ENCODE data around the gene ST8SIA6. TPM values are rescaled to one million over a fixed set of nuclear protein-coding genes. Genes with fewer than 3 reads are reported as not detected.

The ST8SIA6 gene
- total and polyA plus RNA-seq, 2 of the 8 experiments (the other 6 are each of a cell fraction or from before 2014, with no cell fraction given) = 0.70 to 1.1 TPM

DNA sequence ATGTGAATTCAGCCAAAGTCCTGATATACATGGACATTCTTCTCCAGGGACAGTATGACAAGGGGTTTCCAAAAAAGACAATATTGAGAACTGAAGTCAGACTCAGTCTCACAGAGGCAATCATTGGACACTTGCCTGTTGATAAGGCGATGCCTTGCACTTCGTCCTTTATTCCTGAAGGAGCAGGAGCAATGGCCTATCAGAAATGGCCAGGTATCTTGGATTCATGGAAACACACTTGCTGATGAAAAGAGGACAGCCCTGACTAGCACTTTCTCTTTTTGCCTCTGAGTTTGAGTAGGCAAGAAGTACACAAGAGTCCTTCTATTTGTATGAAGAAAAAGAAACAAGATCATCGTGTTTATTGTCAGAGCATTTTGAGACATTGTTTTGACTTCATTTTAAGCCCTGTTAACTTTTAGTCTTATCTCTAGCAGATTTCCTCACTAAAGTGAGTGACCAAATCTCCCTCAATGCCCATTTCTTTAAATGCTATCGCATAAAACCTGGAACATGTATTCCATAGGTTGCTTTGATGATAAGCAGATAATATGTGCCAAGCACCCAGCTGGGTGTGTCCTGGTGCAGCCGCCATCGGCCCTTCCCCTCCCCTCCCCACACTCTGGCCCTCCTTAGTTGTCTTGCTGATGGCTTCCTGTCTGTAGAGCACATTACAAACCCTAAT is 26.6 kb downstream of the ST8SIA6 start:
- H3K23me2 ChIP-seq (ENCODE audit: low read depth, low read length) = no peaks in the 10 kb centered on the region
- WGBS, 2 experiments (ENCODE audit: extremely low coverage in 1 of 2, insufficient coverage in 1 of 2, insufficient read length in 1 of 2, insufficient replicate concordance in 2 of 2, low coverage in 1 of 2, low lambda C conversion rate in 2 of 2, missing lambda C conversion rate in 1 of 2) = 87% methylated on average over 6 of the region's 6 CpGs; no CpG with 5 or more reads in 1 of the 2 experiments
- H2AK5ac ChIP-seq (ENCODE audit: low read depth, low read length) = no peak overlapping the region
- H2BK12ac ChIP-seq (ENCODE audit: low read depth, low read length) = no peak overlapping the region
- no peak overlapping the region for H4K91ac ChIP-seq (replicated peaks; ENCODE audit: insufficient read length, low read length)
- H3K23ac ChIP-seq (ENCODE audit: insufficient read length) = no peak overlapping the region
- FAIRE-seq (no peak), DNase-seq (ENCODE audit: low read depth in 1 of 2, low spot score in 2 of 2) (no peak)
- no peaks in the 10 kb centered on the region for H3K79me1 ChIP-seq (ENCODE audit: low read depth, low read length)
- no peaks in the 10 kb centered on the region for H3K36me3 ChIP-seq (ENCODE audit: control insufficient read depth in 2 of 4, insufficient read depth in 4 of 4, low read length in 3 of 4)
- no peak overlapping the region for H2BK20ac ChIP-seq (ENCODE audit: low read length)
- no peak overlapping the region for H3K4me2 ChIP-seq (ENCODE audit: insufficient read depth in 1 of 2, low read depth in 2 of 2, low read length in 2 of 2)
- no peak overlapping the region for H3K18ac ChIP-seq (ENCODE audit: extremely low read depth, low read length)
- CTCF ChIA-PET (ENCODE audit: partially characterized antibody) = interaction anchor here (0.9 to 5.0 kb wide), 6 partner anchors 11 to 178 kb away, joined by 3 to 36 read pairs (median 6); no protein-coding TSS in a partner anchor
- H3K27ac ChIP-seq (ENCODE audit: low read depth, low read length) = no peak overlapping the region
- H3K79me2 ChIP-seq (ENCODE audit: control insufficient read depth in 1 of 2, insufficient read depth in 2 of 2, low read length in 2 of 2) = no peaks in the 10 kb centered on the region
- no peak overlapping the region for H3K9ac ChIP-seq (replicated peaks in 1 of 4; ENCODE audit: extremely low read depth in 1 of 4, low read depth in 3 of 4, low read length in 3 of 4)
- no peak overlapping the region for H2AFZ ChIP-seq (ENCODE audit: low read length)
- no peak overlapping the region for H2BK15ac ChIP-seq (ENCODE audit: low read length)
- no peaks in the 10 kb centered on the region for H3K4me1 ChIP-seq (replicated peaks in 1 of 4; ENCODE audit: control insufficient read depth in 3 of 4, insufficient read depth in 4 of 4, low read length in 3 of 4)
- no peaks in the 10 kb centered on the region for H3K9me3 ChIP-seq (ENCODE audit: insufficient read depth in 2 of 2, low read depth in 1 of 2, low read length in 1 of 2)
- no peak overlapping the region for H3K56ac ChIP-seq (replicated peaks; ENCODE audit: insufficient read length, low read depth, low read length)
- no peaks in the 10 kb centered on the region for H3K27me3 ChIP-seq (replicated peaks in 1 of 4; ENCODE audit: control insufficient read depth in 3 of 4, extremely low read depth in 1 of 4, insufficient read depth in 3 of 4, low read length in 3 of 4)
- H4K5ac ChIP-seq (ENCODE audit: insufficient read length, low read depth, low read length) = no peak overlapping the region
- H3K14ac ChIP-seq (ENCODE audit: insufficient read length) = no peak overlapping the region
- POLR2A ChIA-PET (ENCODE audit: partially characterized antibody) = no interaction called here
- H3K4me3 ChIP-seq (ENCODE audit: extremely low read depth in 1 of 4, insufficient read depth in 2 of 4, low read depth in 3 of 4, low read length in 4 of 4) = no peak overlapping the region
- TF ChIP-seq, protein P1, sequence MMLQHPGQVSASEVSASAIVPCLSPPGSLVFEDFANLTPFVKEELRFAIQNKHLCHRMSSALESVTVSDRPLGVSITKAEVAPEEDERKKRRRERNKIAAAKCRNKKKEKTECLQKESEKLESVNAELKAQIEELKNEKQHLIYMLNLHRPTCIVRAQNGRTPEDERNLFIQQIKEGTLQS (IDR thresholded peaks at IDR 0.05; ENCODE audit: insufficient read depth, low read depth, low read length) = no peak
- no peak for TF ChIP-seq CEBPB (IDR thresholded peaks at IDR 0.05; ENCODE audit: low read depth, low read length)
- no peak for TF ChIP-seq KDM5A (IDR thresholded peaks at IDR 0.05; ENCODE audit: low read length)
- TF ChIP-seq ZNF274 (IDR thresholded peaks at IDR 0.05; ENCODE audit: borderline replicate concordance, extremely low read depth, low read length) = no peak
- no peak for TF ChIP-seq CTBP2 (IDR thresholded peaks at IDR 0.05; ENCODE audit: borderline replicate concordance, insufficient read depth, insufficient read length, low read length)
- TF ChIP-seq CBX5 (IDR thresholded peaks at IDR 0.05; ENCODE audit: low read depth, low read length) = no peak
- no peak for TF ChIP-seq SP1 (IDR thresholded peaks at IDR 0.05; ENCODE audit: low read depth, low read length)
- TF ChIP-seq SUZ12 (IDR thresholded peaks at IDR 0.05; ENCODE audit: low read length) = no peak
- no peak for TF ChIP-seq NRF1 (IDR thresholded peaks at IDR 0.05; ENCODE audit: low read depth, low read length)
- TF ChIP-seq NANOG (IDR thresholded peaks at IDR 0.05; ENCODE audit: insufficient read depth, low read depth, low read length, poor library complexity, severe bottlenecking) = no peak
- no peak for TF ChIP-seq POU5F1 (IDR thresholded peaks at IDR 0.05; ENCODE audit: low read depth, low read length)
- TF ChIP-seq RAD21 (IDR thresholded peaks at IDR 0.05 in 1 of 2, conservative IDR thresholded peaks at IDR 0.05 in 1 of 2; ENCODE audit: low read depth in 2 of 2, low read length in 2 of 2) = no peak
- TF ChIP-seq FOSL1 (IDR thresholded peaks at IDR 0.05; ENCODE audit: insufficient read depth, low read depth, low read length) = no peak
- H2BK120ac ChIP-seq (replicated peaks; ENCODE audit: low read depth, low read length) = no peak overlapping the region
- no peak overlapping the region for H2BK5ac ChIP-seq (ENCODE audit: low read depth, low read length)
- no peak overlapping the region for H4K8ac ChIP-seq (ENCODE audit: extremely low read depth, insufficient read depth, low read length)
- H4K20me1 ChIP-seq (replicated peaks in 1 of 2; ENCODE audit: control insufficient read depth in 1 of 2, insufficient read depth in 2 of 2, low read length in 2 of 2) = no peaks in the 10 kb centered on the region
- no peak overlapping the region for H3K4ac ChIP-seq (replicated peaks; ENCODE audit: insufficient read length, low read depth, low read length)

Measured in H1 (cell line).